Right renal pelvis (tissue), 4 donors: Measurements from ENCODE around the gene FAM83E. TPM values are rescaled to one million over a fixed set of nuclear protein-coding genes. Genes with fewer than 3 reads are reported as not detected.
A peak's percentile ranks its signal among the peaks of the same experiment; 100 is the strongest.
"Not testable (repeated sequence)": the region's sequence is repeated elsewhere in the genome, so short reads cannot be mapped to it uniquely, and the experiment has no call there.

Experiments used
- DNase-seq, 4 donors: peaks; one replicate each; pipeline ENCODE4 v3.0.0-alpha.2; 2013; ENCODE audit warnings: low read depth in 4 of 4, low spot score in 3 of 4, missing footprints in 1 of 4
- polyA plus RNA-seq, 4 donors: library from polyadenylated mRNA; unstranded; fragments of 120-200 nt; gene quantifications; one replicate each; pipeline ENCODE4 v1.2.1, GENCODE V29; 2013; ENCODE audit not compliant: insufficient read length in 4 of 4

FAM83E gene
- 1 to 10 TPM in 3 of 4 donors, under 1 TPM in 1; 0.62 to 1.6 (median 1.1) TPM for polyA plus RNA-seq

GRCh38 chr19:48614436-48615230 is at the start of gene FAM83E:
FAM83E (minus strand) TSS chr19:48615076; CDS start chr19:48613372, 1,704 bp downstream.
- no peak for DNase-seq

DNA sequence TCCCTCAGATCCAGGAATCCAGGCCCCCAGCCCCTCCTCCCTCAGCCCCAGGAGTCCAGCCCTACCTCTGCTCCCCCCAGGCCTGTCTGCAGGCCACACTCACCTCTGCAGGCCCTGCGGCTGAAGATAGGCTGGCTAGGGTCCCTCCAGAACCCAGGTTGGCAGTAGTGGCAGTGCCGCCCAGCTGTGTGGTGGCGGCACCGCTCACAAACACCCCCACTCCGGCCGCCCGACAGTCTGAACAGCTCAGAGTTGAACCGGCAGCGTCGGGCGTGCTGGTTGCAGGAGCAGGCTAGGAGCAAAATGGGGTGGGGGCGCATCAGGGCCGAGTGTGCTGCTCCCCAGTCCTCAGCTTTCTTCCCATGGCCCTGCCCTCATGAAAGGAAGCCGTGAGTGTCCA is 49.6 kb upstream of the FAM83E start:
- DNase-seq = no peak

DNA sequence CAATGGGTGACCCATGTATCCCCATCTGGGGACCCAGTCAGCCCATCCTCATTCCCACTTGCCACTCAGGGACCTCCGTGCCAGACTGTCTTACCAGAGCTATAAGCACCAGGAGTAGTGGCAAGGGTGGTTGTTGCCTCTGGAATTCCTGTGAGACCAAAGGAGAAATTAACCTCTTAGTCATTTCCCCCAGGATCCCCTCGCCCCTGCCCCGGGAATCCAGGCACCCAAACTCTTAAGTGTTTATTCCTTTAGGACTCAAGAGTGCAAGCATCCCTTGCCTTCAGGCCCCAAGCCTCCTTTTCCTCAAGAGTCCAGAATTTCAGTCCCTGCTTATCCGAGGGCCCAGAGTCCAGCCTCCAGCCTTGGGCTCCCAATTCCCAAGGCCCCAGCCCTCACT is 48.8 kb upstream of the FAM83E start:
- no peak for DNase-seq

DNA sequence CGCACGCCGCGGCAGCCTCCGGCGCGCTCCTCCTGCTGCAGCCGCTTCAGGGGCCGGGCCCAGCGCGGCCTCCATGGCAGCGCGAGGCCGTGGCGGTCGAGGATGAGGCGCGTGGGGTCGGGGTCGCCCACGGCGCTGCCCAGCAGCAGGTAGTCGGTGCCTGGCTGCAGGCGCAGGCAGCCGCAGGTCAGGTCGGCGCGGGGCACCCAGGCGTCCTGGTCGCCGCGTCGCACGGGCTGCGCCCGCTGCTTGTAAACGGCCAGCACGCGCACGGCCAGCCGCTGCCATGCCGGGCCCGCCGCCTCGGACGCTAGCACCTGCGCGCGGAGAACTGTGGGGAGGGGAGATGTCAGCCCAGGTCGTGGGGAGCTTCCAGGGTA is 46.8 kb upstream of the FAM83E start:
- DNase-seq = no peak

GRCh38 chr19:48660852-48661710 is 46.2 kb upstream of the FAM83E start:
- no peak for DNase-seq

GRCh38 chr19:48659768-48660167 is 44.9 kb upstream of the FAM83E start:
- DNase-seq = no peak

DNA sequence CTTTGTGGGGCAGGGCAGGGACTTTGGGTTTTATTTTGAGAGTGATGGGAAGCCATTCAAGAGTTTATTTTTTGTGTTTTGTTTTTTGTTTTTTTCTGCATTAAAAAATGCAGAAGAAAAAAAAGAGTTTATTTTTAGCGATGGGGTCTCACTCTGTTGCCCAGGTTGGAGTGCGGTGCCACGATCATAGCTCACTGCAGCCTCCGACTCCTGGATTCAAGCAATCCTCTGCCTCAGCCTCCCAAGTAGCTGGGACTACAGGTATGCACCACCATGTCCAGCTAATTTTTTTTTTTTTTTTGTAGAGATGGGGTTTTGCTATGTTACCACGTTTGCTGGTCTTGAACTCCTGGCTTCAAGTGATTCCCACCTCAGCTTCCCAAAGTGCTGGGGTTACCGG is 43.6 kb upstream of the FAM83E start:
- no peak for DNase-seq

DNA sequence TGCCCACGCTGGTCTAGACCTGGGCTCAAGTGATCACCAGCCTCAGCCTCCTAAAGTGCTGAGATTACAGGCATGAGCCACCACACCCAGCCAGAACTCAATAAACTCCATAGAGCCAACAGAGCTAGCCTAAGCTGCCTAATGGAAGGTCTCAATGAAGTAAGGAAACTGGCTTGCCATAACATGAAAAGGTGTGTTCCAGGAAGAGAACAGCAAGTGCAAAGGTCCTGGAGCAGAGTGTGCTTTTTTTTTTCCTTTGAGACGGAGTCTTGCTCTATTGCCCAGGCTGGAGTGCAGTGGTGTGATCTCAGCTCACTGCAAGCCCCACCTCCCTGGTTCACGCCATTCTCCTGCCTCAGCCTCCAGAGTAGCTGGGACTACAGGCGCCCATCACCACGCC is 43.0 kb upstream of the FAM83E start:
- DNase-seq = not testable (repeated sequence)

GRCh38 chr19:48656840-48657474 is 42.1 kb upstream of the FAM83E start:
- no peak for DNase-seq

GRCh38 chr19:48654299-48655059 is 39.6 kb upstream of the FAM83E start:
- DNase-seq = no peak

DNA sequence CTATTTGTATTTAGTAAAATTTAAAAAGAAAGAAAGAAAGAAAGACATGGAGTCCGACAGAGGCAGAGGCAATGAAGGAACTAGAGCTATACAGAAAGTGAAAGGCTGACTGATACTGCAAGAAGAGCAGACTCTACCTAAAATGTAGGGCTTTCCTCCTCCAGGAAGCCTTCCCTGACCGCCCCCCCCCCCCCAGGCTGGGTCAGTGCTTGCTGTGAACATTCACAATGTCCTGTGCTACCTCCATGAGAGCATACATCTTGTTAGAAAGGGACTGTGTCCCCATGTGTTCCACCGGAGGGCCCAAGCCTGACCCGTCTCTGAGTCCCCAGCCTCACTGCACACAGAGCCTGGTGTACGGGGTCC is 36.8 kb upstream of the FAM83E start:
- DNase-seq = no peak

DNA sequence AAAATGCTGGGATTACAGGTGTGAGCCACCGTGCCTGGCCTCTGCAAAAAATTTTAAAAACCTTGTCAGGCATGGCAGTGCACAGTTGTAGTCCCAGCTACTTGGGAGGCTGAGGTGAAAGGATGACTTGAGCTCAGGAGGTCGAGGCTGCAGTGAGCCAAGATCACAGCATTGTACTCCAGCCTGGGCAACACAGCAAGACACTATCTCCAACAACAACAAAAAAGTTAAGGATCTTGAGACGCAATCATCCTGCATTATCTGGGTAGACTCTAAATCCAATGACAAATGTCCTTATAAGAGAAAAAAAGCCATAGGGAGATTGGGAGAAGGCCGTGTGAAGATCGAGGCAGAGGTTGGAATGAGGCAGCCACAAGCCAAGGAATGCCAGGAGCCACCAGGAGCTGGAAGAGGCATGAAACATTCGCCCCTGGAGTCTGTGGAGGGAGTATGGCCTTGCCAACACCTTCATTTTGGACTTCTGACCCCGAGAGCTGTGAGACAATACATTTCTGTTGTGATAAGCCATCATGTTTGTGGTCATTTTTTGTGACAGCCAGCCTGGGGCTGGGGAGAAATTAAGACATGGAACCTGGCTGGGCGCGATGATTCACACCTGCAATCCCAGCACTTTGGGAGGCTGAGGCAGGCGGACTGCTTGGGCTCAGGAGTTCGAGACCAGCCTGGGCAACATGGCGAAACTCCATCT is 36.3 kb upstream of the FAM83E start:
- DNase-seq = no peak

- DNase-seq = no peak
Observed at GRCh38 chr19:48648134-48648533, 33.3 kb upstream of the FAM83E start.

DNA sequence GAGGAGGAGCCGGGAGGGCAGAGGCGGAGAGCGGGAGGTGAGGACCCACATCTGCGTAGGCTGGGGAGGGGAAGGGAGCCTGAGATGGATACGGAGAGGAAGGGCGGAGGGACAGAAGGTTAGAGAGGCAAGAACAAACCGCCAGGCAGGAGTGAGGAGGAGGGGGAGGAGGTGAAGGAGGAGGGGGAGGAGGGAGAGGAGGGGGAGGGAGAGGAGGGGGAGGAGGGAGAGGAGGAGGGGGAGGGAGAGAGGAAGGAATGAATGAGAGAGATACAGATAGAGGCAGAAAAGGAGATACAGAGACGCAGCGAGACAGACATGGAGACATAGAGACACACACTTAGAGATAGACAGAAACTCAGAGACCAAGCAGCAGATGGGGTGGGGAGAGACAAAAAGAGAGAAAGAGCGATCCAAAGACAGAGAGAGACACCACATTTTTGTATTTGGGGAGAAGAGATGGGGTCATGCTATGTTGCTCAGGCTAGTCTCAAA is 31.9 kb upstream of the FAM83E start:
- DNase-seq = no peak

DNA sequence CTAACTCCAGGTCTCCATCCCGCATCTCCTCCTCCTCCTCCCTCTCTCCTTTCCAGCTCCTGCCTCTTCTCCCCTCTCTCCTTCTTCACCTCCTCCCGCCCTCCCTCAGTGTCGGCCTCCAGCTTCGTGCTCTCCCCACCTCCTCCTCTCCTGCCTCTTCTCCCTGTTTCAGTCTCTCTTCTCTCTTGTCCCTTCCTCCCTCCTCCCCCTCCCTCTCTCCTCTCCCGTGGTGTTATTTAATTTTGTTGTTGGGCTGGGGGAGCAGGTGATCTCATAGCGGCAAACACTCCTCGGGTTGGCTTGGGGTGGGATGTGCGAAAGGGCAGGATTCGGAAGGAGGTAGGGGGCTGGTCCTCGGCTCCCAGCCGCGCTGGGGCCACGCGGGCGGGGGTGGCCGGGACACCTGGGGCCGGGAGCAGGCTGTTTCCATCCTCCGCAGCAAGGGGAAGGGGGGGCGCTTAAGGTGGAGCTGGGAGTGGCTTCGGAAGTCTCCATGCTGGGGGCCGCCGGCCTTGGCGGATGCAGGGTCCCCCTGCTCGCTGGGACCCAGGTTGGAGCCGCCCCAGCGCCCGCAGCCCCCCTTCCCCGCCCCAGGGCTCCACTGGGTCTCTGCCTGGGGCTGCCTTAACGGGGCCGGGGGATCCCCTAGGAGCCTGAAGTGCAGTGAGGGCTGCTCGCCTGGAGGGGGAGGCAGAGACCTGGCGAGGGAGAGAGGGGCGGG is 31.3 kb upstream of the FAM83E start, which contains the start of gene CA11:
Gene CA11, minus strand, starts transcription at position 187 of the 721 bp plus-strand sequence. CDS start 555 bp downstream, outside the sequence.
- peak in 2 of 4 donors; percentile 86 to 89 for DNase-seq

DNA sequence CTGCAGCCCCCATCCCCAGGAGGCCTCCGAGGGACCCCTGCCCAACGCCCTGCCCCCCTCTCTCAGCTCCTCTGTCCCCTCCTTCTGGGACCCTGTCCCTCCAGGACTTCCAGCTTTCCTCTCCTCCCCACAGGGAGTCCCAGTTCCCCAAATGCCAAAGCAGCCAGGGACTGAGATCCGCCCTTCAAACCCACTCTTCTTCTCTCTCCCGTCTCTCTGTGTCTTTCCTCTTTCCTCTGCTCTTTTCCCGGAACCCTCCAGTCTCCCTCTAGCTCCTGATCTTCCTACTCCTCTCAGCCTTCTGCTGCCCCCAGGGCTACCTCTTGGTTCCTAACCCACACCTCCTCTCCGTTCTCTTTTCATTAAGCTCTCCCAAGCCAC is 30.7 kb upstream of the FAM83E start:
- no peak for DNase-seq

DNA sequence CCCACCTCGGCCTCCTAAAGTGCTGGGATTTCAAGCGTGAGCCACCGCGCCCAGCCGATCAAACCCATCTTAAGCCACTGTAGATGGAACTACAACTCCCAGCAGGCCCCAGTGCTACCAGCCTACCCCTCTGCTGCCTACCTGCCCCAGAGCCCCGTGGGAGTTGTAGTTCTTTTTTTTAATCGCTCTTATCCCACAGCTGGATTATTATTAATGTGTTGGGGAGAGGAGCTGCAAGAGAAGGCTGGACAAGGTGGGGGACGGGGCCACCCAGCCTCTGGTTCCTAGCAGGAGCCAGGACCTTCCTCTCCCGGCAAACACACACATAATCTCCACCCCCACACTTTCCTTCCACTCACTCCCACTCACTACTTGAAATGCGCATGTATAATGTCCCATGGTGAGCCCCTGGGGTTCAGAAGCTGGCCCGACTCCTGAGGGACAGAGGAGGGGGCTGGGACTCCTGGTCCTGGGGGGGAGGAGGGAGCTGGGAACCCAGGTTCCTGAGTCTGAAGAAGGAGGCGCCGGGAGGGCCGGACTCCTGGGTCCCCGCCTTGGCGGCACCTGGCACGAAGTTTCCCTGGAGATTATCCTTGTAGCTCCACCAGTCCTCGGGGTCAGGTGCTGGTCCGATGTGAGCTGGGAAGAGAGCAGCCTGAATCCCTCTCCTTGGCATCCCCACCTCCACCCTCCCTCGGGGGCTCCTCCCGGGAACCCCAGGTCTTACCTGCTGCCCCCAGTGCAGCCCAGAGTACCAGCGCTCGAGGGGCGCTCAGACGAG is 30.2 kb upstream of the FAM83E start:
- no peak for DNase-seq

DNA sequence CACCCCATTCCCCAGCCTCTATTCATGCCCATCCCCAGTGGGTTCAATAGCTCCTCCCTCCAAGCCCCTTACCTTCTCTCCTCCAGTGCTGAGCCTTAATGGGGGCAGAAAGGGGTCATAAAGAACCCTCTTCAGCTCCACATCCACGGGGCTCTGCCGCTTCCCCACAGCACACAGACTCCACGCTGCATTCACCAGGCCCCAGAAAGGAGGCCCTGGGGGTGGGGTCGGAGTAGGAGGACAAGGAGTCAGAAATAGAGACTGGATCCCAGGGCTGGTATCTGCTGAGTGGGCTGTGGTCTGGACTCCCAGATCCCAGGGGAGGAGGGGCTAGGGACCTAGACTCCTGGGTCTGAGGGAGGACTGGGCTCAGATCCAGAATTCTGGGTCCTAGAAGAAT is 29.5 kb upstream of the FAM83E start:
- DNase-seq = no peak
